ENCODE results near the gene FAXDC2. TPM values are rescaled to one million over a fixed set of nuclear protein-coding genes. Genes with fewer than 3 reads are reported as not detected.

Gene FAXDC2, protein sequence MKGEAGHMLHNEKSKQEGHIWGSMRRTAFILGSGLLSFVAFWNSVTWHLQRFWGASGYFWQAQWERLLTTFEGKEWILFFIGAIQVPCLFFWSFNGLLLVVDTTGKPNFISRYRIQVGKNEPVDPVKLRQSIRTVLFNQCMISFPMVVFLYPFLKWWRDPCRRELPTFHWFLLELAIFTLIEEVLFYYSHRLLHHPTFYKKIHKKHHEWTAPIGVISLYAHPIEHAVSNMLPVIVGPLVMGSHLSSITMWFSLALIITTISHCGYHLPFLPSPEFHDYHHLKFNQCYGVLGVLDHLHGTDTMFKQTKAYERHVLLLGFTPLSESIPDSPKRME
- total RNA-seq, result 13.2 TPM
- long read RNA-seq, transcript FAXDC2-201 (9 exons, 3,251 nt), result major isoform, 5 of 22 reads
- long read RNA-seq, partial matches to known transcripts, result 6 of 22 reads
- long read RNA-seq, other reads (novel, unspliced or antisense), result 11 of 22 reads

DNA sequence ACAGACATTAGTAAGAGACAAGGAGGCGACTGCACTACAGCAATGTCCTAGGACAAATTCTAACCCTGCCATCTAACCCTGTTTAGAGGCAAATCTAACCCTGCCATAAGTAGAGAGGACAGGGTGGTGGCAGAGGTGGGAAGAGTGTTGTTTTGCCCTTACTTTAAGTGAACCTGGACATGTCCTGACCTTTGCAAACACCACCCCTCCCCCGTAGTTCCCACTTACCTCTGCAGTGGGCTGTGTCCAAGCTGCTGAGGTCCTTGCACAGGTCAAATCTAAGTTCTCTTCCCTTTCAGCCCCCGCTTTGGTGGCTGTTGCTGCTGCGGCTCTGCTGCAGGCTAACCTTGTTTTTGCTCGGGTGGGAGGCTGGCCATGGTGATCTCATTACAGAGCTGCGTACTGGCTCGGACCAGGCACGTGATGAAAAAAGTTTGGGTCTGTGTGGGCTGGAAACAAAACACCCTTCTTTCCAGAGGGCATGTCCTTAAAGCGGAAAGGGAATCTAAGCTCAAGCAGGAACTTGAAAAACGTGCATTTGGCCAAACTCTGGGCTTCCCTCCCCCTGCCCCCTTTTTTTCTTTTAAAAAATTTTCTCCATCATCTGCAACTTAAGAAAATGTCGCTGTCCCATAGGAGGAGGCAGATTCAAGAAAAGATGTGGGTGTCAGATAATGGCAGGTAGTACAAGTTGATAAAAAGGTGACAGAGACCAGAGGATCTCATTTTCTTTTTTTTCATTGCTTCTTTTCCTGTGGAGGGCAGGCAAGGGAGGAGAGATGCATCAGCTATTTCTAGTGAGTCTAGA is at the start of gene FAXDC2:
Gene FAXDC2, minus strand, starts transcription at position 349 of the 808 bp plus-strand sequence. CDS start 12,425 bp downstream, outside the sequence.
- no peak for DNase-seq (ENCODE audit: low spot score)

DNA sequence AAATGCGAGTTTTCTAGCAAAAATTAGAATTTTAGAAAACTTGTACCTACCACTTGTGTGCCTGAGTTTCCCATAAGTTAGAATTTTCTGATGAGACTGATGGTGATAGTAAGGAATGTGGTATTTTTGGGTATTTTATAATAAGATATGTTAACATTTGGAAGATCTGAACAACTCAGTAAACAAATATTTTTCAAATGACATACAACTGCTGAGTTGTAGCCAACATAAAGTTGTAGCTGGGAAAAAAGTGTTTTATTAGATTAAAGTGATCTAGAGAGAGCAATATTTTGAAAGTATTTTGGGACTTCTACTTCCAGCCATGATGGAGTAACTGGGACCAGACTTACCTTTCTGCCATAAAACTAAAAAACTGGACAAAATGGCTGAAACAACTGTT is 49.7 kb upstream of the FAXDC2 start:
- no peak for DNase-seq (ENCODE audit: low spot score)

DNA sequence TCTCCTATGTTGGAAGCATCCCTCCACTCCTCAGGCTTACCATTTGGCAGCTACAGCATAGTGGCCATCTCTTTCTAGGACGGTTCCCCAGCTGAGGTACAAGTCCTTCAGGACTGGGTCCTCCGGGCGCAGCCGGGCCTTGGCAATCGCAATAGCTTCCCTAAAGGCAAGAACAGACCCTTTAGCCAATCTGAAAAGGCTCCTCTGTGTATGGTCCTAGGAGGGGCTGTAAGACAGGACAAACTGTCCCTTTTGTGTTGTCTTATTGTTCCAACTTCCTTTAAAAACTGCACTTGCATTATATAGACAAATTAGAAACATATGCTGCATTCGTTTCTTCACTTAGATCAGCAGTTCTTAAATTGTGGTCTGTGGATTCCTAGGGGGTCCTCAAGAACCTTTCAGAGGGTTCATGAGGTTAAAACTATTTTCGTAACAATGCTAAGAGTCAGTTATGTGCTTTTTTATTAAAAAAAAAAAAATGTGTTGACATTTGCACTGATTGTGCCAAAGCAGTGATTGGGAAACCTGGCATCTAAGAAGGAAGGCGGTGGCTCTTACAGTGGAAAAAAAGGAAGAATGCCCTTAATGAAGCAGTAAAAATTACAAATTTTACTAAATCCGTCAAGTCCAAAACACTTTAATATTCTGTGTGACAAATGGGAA is 48.9 kb upstream of the FAXDC2 start:
- DNase-seq (ENCODE audit: low spot score), result no peak

DNA sequence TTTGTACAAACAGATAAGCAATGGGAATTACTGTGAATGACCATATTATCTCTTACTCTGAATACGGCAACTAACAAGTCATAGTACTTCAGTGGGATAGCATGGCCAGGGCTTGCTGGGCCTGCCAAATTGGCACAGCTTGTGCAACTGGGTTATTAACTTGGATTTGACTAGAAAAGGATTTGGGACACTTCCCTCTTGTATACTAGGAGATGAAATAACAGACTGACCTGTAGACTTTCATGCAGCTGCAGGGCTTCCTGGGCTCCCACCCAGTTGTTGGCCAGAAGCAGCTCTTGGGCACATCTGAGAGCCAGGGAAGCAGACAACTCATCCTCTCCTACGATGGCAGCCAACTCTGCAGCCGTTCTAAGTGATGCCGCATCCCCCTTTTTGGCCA is 47.8 kb upstream of the FAXDC2 start:
- no peak for DNase-seq (ENCODE audit: low spot score)

DNA sequence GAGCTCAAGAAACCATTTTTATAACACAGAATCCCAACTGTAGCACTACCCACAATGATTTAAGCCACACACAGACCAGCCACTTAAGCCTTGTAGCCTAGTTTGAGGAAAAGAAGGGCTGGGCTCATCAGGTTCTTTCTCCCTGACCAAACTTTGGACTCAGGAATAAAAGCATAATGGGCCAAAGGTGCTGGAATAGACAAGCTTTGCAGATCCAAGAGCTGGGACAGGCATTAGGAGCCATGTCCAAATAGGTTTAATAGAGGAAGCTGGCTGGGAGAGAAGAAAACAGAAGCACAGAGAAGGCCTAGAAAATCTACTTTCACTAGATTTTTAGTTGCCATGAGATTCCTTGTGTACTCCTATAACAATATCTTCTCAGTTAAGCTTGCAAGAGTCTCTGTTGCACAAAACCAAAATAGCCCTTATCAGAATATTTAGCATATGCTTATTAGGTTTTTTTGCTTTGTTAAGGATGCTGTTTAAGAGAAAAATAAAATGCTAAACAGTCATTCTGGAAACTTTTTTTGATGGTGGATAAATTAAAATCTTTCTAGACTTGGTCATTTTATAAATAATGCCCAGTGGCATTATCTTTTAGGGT is 46.3 kb upstream of the FAXDC2 start:
- no peak for DNase-seq (ENCODE audit: low spot score)

DNA sequence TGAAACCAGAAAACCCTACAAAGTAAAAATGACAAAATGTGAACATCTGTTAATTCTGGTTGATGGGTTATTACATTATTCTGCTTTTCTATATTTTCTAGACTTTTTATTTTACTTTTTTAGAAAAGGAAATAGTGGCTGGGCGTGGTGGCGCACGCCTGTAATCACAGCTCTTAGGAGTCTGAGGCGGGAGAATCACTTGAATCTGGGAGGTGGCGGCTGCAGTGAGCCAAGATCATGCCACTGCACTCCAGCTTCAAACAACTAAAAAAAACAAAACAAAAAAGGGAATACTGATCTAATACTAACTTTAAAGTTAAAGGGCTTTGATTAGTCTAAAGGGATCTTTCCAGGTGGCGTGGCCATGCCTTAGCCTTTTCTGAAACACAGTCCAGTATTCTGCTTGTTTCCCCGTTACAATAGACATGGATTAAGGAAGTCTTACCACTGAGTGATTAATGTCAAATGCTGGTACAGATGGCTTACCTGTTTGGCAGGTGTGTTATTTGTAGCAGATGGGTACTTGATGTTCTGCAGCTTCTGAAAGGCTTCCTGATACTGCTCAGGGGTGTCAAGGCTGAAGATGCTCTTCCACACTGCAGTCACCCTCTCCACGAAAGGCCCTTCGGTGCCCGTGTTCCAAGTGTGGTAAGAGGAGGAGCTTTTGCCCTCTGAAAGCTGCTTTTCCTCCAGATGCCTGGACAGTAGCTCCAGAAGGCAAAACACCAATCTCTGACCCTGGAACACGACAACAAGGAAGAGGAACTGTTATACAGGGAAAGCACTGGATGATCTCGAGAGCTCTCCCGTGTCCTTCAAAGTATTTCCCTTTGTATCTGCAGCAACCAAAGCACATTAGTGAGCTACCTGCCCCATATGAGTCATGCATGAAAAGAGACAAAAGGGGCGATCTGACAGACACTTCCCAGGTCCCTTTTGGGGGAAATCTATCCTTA is 45.5 kb upstream of the FAXDC2 start:
- no peak for DNase-seq (ENCODE audit: low spot score)

DNA sequence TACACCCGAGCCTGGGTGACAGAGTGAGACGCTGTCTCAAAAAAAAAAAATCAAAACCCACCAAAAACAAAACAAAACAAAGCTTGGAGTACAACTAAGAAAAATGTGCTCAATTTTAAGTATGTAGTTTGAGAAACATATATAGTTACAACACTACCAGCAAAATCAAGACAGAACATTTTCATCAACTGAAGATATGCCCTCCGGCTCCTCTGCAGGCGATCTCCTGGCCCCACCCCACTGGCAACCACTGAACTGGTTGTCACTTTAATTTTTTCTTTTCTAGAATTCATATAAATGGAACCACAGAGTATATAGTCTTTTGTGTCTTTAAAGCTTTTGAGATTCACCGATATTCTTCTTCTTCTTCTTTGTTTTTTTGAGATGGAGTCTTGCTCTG is 43.0 kb upstream of the FAXDC2 start:
- DNase-seq (ENCODE audit: low spot score), result no peak

DNA sequence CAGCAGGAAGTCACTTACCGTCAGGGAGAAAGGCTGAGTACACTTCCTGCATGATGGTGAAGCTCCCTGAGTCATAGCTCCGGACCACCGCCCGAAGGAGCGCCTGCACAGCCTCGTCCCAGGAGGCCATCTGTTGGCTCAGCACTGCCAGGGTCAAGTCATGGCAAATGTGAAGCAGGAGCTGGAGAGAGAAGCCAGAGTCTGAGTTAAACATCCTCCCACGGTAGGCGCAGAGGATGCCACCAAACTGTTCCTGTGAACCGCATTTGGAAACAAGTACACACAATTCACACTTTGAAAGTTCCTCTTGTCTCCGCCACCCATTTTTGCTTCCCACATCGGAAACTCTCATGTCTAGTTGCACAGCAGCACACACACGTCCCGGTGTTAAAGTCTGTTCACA is 42.0 kb upstream of the FAXDC2 start:
- no peak for DNase-seq (ENCODE audit: low spot score)

DNA sequence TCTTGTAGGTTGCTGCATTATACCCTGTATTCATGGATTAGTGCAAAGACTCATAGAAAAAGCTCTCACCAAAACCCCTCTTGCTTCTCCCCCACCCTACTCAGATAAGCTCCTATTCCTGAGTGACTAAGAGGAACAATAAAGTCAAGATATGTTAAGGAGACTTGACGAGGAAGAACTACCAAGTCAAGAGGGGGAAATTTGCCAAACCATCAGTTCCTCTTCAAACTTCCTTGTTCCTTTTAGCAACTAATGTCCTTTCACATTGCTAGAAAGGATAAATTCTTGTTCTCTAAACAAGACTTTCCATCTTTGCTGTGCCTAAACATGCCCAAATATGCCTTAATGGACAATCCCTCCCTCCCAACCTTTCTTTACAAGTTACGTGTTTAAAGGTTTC is 35.0 kb upstream of the FAXDC2 start:
- DNase-seq (ENCODE audit: low spot score), result no peak

DNA sequence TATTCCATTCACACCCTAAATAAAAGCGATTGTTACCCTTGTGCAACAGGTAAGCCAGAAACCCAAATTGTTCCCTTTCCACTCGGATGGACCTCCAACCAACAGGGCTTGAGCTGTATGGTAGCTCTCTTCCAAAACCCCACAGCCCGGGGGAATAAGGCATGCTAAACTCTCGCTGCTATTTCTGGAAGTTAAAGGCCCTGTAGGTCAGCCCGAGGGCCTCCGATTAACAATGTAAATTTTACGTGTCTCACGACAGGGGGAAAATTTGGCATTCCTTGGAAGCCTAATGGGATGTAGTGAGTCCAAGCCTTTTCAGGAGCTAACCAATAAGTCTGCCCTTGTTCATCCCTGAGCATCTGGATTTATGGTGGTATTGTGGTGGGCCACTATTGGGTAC is 34.0 kb upstream of the FAXDC2 start:
- no peak for DNase-seq (ENCODE audit: low spot score)

DNA sequence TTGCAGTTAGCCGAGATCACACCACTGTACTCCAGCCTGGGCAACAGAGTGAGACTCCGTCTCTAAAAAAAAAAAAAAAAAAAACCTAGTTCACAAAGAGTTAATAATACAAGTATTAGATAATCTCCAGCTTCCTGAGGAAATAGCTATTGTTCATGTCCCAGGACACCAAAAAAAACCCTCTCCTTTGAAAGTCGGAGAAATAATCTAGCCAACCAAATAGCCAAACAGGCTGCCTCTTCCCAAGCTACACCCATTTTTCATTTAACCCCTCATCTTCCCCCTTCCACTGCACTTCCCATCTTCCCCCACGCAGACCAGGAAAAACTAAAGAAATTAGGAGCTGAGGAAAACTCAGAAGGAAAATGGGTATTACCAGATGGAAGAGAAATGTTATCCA is 31.6 kb upstream of the FAXDC2 start:
- no peak for DNase-seq (ENCODE audit: low spot score)

DNA sequence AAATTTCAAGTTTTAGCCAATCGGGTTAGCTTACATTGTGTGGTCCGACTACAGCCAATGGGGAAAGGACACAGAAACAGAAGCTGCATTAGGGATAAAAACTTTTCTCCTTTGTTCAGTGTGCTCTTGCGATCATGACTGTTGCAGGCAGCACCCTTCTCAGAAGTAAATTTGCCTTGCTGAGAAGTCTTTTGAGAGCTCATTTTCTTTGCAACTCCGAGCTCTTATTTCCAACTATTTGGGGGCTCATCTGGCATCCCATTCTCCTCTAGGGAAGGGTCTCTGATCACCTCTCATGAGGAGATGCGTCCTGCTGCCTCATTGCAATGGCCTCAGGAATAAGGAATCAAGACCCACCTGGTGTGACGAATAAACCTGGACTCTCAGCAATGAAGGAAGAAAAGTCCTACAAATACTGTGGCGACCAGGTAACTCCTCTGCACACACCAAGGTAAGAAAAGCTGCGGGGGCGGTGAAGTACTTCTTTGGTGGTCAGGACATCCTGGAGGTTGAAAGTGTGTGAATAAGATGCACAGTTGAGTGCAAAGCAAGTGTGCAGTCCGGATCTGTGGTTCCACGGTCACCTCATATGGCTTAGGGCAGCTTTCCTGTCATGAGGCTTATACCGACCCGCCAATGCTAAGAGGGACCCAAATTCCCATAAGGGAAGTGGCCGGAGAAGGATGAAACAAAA is 28.4 kb upstream of the FAXDC2 start:
- DNase-seq (ENCODE audit: low spot score), result no peak

DNA sequence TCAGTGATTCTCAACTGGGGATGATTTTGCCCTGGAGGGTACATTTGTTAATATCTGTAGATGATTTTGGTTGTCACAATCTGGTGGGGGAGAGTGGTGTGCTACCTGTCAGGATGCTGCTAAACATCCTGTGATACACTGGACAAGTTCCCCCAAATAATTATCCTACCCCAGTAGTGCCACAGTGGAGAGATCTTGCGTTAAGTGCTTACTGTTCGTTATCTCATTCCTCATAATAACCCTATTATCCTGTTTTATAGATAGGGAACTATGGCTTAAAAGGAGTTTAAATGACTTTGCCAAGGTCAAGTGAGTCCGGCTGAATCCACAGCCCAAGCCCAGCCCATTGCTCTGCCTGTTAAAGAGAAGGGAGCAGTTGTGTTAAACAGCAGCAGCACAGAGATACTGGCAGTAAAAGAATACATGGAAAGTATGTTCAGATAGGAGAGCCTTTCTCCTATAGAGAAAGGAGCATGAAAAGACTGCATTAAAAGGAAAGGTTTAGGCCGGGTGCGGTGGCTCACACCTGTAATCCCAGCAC is 23.5 kb upstream of the FAXDC2 start:
- DNase-seq (ENCODE audit: low spot score), result no peak

DNA sequence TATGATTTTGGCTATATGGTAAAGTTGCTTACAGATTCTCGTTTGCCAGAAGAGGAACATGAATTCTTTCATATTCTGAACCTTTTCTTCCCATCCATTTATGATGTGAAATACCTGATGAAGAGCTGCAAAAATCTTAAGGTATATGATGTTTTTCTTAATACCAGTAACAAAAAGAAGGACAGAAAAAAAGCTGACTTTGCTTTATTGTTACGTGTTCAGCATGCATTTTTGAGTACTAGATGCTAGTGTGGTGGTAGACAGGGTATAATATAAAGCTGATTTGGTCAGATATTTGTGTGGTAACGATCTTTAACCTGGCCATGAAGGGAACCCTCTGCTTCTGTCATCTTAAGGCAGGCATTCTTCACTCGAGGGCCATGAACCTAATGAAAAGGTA is 21.3 kb upstream of the FAXDC2 start:
- DNase-seq (ENCODE audit: low spot score), result no peak

DNA sequence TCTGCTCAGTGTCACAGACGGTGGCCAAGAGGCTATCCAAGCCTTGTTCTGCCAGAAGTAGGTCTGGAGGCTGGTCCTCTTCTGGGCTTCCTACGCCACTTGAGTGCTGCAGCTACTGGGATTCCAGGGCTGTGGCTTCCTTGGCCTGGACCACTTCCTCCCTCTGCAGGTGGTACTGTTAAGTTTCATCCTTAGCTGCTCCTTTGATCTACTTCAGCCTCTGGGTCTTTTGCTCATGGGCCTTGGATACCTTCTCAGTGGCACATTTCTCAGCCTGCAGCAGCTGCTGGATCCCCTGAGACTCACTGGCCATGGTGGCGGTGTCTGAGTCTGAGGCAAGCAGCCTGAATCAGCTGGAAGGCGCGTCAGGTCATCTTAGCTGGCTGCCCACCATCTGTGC is 18.3 kb upstream of the FAXDC2 start:
- no peak for DNase-seq (ENCODE audit: low spot score)

DNA sequence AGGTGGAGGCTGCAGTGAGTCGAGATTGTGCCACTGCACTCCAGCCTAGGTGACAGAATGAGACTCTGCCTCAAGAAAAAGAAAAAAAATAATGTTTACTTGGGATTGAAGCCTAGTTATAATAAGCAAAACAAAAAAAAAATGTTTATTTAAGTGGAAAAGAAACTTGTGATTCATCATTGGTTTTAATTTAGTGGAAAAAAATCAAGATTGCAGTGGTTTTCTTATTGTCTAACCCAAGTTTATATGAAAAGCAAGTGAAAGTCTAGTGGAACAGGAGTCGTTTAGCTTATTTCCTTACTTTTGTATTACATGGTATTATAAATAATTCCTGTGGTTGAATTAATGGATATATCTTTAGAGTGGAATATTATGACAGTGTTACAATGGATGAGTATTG is 16.4 kb upstream of the FAXDC2 start:
- no peak for DNase-seq (ENCODE audit: low spot score)

DNA sequence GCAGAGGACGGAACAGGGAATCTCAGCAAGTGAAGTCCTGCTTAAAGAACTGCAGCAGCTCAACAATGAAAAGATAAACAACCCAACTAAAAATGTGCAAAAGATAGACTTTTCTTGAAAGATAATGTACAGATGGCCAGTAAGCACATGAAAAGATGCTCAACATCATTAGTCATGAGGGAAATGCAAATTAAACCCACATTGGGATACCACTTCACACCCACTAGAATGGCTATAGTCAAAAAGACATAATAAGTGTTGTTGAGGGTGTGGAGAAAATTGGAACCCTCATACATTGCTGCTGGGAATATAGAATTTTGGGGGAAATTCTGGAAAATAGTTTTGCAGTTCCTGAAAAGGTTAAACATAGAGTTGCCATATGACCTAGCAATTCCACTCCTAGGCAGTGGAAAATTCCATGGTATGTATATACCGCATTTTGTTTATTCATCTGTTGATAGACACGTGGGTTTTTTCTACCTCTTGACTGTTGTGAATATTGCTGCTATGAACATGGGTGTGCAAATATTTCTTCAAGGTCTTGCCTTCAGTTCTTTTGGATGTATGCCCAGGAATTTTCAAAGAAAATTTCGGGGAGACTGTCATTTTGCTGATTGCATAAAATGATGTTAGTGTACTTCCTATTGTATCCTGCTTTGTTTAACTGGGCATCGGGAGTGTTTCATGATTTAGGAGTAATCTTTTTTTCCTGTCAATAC is 15.2 kb upstream of the FAXDC2 start:
- DNase-seq (ENCODE audit: low spot score), result no peak

DNA sequence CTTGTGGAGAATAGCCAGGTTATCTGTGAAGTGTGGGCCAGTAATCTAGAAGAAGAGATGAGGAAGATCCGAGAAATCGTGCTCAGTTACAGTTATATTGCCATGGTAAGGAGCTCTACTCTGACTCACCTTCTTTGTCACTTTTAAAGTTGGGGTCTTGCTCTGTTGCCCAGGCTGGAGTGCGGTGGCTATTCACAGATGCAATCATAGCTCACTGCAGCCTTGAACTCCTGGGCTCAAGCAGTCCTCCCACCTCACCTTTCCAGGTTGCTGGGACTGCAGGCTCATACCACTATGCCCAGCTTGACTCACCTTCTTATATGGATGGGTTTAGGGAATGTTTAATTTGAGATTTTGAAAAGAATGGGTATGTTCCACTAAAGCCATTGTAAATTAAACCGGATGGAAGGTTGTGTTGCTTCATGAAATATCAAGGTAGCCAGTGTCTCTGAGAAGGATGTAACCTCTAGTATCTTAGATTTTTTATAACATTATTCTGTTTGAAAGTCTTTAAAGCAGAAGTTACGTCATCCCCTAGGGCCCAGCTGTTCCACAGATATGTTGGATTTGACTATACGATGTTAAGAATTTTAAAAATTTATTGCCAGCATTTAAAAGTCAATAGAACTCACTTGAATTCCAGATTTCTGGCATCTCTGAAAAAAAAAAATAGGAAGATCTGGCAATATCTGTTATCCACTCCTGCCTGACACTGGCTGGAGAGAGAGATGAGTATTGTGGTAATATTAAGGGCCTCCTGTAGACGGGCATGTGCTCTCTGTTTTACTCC is 13.1 kb upstream of the FAXDC2 start:
- DNase-seq (ENCODE audit: low spot score), result no peak

All from mesenteric fat pad (tissue), 1 donor.